8988T (cell line): ENCODE data around the gene VWA3A.
A peak's percentile ranks its signal among the peaks of the same experiment; 100 is the strongest.
"Not testable (repeated sequence)": the region's sequence is repeated elsewhere in the genome, so short reads cannot be mapped to it uniquely, and the experiment has no call there.

Source experiments
- DNase-seq: peaks from one replicate; pipeline ENCODE4 v3.0.0; 2011

Gene VWA3A

GRCh38 chr16:22184615-22184968 is 92.3 kb downstream of the VWA3A start:
- DNase-seq: no peak

- DNase-seq: no peak
These were observed 94.2 kb downstream of the VWA3A start for GRCh38 chr16:22186517-22186916.

GRCh38 chr16:22188267-22188594 is 95.9 kb downstream of the VWA3A start:
- no peak for DNase-seq

- DNase-seq: no peak
These were observed 96.5 kb downstream of the VWA3A start for GRCh38 chr16:22188595-22189442.

DNA sequence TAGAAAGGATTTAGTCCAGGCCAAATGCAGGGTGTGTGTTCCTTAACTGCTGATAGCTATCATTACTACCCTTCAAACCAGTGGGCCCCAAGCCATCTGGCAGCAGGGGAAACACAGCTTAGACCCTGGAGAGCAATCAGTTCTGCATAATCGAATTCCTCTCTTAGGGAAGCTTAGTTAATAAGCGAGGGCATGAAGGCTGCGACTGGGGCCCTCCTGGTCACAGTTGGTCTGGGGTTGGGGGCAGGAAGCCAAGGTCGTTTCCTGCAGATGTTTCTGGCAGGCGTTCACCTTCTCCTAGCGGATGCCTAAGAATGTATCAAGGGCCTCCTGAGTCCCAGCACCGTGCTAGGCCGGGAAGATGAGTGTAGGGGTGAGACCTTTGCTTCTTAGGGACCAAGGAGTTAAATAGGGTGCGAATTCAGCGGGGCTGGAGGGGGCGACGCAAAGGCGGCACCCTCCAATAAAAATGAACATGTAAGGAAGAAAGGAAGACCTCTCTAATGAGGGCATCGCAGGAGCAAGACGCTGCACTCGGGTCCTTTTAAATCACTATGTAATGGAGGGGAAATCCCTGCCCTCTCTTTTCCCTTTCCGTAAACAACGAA is 97.2 kb downstream of the VWA3A start:
- no peak for DNase-seq

DNA sequence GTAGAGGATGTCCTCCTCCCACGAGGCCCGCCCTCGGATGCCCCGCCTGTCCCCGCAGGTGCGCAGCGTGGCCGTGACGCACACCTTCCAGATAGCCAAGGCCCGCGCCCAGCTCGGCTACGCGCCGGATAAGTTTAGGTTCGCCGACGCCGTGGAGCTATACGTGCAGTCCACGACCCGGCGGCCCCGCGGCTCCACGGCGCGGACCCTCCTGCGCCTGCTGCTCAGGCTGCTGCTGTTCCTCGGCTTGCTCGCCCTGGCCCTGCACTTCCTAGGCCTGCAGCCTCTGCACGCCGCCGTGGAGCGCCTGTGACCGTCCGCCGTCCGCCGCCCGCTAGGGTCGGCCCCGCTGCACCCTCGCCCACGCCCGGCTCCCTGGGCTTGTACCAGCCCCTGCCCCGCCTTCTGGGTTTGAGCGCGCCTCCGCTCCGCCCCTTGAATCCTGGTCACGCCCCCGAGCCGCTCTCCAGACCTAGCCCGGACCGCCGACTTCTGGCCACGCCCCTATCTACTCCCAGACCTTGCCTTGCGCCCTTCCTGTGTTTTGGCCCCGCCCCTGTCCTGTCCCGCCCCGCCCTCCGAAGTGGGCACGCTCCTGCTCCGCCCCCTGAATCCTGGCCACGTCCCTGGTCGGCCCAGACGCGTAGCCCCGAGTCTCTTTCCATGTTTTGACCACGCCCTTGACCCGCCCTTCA is 97.9 kb downstream of the VWA3A start:
- peak; percentile 44 for DNase-seq

DNA sequence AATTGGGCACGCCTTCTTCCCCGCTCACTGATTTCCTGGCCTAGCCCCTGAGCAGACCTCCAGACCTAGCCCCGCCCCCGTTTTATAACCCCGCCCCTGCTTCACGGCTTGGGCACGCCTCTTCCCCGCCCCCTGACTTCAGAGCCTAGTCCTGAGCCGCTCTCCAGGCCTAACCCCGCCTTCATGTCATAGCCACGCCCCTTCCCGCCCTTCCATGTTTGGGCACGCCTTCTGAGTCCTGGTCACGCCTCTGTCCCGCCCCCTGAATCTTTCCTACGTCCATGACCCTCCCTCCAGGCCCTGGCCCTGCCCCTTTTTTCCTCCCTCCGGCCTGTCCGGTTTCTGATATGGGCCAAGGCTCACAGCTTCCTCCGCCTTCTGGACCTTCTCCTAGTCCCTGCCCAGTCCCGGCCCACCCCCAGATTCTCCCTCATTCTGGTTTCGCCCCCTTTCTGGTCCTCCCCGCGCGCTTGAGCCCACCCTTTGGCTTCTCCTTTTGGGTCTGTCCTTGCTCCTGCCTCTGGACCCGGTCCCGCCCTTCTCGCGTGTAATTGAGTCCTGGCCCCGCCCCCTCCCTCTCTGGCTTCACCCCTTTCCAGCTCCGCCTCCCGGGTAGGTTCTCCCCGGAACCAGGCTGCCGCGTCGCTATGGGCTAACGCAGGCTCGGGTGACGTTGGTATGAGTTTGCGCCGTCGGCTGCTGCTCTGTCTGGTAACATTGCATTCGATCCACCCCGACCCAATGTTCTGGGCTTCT is 98.6 kb downstream of the VWA3A start:
- DNase-seq: peak; percentile 55

DNA sequence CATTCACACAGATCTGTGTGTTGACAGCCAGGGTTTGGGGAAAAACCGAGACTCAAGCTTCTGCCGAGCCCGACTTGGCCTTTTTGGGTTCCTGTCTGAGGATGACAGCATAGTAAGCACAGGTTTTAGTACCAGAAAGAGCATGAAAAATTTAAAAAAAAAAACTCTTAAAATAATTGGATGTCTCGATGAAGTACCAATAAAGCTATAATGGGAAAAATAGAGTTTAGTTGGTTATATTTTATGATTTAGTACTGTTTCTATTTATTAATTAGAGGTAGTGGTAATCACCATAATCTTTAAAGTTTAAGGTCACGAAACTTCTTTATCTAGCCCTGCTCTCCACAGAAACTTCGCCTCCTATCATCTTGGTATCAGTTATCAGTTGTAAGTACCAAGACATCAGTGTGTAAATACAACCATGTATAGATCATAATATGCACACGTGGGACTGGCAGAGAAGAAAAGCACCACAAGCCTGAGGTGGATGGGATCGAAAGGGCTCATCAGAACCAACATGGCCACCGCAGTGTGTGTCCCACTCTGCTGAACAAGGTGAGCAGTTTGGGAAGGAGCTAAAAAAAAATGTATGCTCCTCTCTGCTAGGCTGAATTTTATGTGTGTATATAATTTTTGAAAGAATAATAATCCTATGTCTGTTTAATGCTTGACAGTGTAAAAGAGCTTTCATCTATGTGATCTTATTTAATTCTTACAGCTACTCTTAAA is 99.4 kb downstream of the VWA3A start:
- no peak for DNase-seq

DNA sequence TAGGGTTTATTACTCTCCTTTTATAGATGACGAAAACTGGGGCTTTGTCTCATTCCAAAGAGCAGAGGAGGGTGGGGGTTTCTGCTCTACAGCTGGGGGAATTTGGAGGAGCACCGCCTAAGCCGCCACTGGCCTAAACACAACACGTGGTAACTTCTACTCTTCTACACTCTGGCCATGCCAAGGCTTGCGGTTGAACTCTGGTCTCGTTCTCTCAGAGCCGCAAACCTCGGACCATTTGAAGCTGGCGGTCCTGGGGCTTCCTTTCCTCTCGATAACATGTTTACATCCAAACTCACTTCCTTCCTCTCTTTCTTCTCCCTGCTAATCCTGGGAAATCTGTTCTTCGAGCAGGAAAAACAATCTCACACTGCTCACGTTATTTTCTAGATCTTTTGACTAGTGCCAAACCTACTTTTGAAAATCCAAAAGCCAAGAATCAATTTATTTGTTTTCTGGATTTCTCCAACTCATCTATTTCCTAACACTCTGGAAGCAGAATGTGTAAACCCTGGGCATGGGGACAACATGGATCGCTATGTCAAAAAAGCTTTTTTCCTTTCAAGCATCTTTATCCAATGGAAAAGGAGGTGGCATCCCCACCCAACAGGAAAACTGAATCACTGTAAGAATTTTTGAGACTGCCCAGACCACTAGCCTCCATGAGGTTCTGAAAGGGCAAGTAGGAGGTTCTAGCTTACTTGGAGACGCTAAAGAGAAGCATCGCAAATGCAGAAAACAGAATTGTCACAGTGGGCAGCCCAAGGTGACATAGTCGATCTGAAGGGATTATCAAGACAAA is 100.1 kb downstream of the VWA3A start:
- no peak for DNase-seq

- no peak for DNase-seq
These were observed 100.7 kb downstream of the VWA3A start for GRCh38 chr16:22193063-22193411.

GRCh38 chr16:22194707-22195444 is 102.5 kb downstream of the VWA3A start:
- no peak for DNase-seq

DNA sequence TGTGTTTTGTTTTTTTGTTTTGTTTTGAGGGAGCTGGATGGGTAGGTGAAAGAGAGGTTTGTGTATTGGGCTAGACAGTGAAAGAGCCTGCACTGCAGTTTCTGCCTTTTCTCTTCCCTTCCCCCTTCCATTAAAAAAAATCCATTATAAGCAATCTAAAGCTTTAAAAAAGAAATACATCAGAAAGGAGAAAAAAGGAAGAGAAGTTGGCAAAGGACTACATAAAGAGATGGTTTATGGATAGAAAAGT is 103.0 kb downstream of the VWA3A start:
- DNase-seq: no peak

DNA sequence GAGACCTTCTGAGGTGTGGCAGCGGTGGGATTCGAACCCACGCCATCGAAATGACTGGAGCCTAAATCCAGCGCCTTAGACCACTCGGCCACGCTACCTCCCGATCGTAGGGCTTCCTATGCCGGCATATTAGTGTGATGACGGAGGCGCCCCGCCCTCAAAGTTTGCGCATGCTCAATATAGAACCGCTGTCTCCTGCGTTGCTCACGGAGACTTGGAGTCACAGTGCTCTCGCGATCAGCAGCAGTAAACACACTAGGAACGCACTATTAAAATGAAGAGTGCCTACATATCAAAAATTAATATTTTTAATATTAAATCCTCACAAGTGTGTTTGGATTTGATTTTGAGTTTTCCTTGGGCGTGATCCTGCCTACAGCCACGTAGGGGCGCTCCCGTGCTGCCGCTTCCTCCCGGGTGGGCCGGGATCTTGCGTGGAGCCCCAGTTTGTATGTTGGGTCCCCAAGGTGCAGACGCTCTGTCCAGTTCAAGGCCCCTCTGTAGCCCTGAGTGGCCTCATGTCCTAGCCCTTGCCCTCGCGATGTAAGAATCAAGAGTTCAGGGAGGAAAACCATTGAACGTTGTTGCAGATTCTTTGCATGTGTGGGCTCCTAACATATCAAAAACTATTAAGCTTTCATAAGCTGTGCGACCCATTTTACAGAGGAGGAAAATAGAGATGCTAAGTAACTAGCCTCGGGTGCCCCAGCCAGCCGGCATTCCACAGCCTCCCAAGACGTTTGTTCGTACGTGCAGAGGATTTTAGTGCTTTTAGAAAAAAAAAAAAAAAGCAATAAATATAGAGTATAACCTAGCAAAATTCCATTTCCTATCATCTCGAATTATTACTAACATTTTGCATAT is 103.6 kb downstream of the VWA3A start:
- no peak for DNase-seq

DNA sequence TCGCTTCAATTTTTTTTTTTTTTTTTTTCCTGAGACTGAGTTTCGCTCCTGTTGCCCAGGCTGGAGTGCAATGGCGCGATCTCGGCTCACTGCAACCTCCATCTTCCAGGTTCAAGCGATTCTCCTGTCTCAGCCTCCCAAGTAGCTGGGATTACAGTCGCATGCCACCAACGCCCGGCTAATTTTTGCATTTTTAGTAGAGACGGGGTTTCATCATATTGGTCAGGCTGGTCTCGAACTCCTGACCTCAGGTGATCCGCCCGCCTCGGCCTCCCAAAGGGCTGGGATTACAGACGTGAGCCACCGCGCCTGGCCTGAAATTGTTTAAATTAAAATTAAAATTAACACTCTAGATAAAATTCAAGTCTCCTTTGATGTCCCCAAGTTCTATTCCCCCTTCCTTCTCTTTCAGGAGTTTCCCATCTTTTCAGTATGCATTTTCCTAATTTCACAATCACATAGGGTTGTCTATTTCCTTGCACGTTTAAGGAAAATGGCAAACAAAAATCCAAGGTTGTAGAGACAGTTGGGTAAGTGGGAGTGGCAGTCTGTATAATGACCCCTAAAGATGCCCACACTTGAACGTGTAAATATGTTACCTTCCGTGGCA is 104.3 kb downstream of the VWA3A start:
- not testable (repeated sequence) for DNase-seq

- DNase-seq: no peak
These were observed 106.4 kb downstream of the VWA3A start for GRCh38 chr16:22198547-22199293.

- no peak for DNase-seq
These were observed 109.9 kb downstream of the VWA3A start for GRCh38 chr16:22202261-22202637.

- no peak for DNase-seq
These were observed 110.8 kb downstream of the VWA3A start for GRCh38 chr16:22203091-22203490.

DNA sequence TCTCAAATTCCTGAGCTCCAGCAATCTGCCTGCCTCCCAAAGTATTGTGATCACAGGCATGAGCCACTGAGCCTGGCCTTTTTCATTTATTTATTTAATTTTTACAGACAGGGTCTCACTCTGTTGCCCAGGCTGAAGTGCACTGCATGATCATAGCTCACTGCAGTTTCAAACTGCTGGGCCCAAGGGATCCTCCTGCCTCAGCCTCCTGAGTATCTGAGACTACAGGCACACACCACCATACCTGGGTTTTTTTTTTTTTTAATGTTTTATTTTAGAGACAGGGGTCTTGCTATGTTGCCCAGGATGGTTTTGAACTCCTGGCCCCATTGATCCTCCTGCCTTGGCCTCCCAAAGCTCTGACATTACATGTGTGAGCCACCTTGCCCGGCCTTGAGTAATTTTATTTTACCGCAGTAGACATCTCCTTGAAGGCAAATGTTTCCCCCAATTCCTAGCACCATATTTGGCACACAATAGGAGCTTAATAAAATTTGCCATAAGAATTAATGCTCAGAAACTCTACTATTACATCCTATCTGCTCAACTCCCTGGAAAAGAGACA is 111.8 kb downstream of the VWA3A start:
- DNase-seq: no peak

GRCh38 chr16:22205577-22206012 is 113.3 kb downstream of the VWA3A start:
- DNase-seq: no peak
